ELF-1 (cell line): Measurements from ENCODE around the gene KCNK17.

ENCODE experiments used
- DNase-seq: peaks from one replicate; pipeline ENCODE4 v3.0.0-alpha.2; 2016; ENCODE audit warnings: low read depth, low spot score

Gene KCNK17

DNA sequence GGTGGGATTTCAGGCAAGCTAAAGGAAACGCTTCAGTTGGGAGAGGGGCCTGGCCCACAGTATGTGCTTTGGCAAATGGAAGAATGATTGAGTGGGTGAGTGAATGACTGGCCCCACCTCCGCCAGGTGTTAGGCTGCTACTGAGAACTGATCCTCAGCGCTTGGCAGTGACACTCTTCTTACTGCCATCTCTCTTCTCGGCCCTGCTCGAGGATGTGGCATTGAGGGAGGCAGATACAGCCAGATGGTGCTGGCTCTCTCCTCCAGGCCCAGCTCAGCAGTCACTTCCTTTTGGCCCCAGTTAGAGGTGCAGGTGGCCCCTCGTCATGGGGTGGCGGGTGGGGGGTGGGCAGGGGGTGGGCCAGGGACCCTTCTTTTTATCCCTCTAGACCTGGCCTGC, 46.0 kb downstream of the KCNK17 start:
- no peak for DNase-seq

DNA sequence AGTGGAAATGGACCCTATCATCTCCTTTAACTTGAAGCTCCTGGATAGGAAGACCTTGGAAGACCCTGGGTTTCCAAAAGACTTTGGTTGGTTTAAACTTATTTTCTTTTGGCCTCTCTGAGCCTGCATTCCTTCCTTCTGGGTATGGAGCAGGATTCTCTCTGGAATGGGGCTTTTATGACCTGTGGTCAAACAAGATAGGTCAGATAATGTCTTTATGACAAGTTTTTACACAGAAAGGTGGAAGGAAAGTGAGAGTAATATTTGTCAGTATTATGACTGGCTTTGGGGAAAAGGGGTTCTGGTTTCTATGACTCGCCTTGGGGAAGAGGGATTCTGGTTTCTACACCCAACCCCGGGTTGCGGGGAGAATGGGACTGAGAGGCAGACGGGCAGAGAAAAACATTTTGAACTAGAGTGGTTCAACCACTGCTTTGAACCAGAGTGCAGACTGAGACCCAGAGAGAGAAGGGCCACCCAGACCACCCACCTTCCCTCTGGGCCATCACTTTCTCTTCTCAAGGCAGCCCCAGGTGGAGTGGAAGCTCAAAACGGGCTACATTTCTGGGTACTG, 47.4 kb downstream of the KCNK17 start:
- no peak for DNase-seq

DNA sequence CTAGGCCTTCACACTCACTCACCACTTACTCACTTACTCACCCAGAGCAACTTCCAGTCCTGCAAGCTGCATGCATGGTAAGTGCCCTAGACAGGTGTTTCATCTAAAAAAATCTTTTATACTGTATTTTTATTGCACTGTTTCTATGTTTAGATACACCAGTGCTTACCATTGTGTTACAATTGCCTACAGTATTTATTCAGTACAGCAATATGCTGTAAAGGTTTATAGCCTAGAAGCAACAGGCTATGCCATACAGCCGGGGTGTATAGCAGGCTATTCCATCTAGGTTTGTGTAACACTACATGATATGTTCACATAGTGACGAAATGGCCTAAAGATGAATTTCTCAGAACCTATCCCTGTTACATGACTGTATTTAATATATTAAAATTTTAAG, 47.8 kb downstream of the KCNK17 start:
- DNase-seq = no peak

DNA sequence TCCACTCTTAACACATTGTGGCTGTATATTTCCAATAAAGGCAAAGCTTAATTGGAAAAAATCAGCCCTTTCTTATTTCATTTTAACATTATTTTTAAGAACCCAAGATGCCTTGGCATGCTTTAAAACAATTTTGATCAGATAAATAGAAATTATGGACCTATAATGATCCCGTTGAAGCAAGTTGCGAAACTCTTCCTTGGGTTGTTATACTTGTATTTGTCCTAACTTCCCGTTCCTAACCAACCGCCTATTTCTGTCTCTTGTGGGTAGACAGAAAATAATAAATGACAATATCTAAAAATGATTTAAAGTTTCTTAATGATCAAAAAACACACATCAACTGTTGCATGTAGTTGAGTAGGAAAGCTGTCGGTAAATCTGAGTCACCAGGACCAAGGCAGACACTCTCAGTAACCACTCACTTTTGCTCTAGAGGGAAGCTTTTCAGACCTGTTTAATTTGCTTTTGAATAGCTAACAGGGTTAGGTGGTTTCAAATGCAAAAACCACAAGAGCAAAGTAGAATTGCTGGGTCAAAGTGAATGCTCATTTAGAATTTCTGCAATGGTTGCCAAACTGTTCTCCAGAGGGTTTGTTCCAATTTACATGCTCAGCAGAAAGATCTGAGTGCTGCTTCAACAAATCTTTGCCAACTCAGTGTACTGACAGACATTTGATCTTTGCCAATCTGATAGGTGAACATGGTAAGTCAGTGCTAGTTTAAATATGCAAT, 50.7 kb downstream of the KCNK17 start:
- peak; percentile 60 for DNase-seq

DNA sequence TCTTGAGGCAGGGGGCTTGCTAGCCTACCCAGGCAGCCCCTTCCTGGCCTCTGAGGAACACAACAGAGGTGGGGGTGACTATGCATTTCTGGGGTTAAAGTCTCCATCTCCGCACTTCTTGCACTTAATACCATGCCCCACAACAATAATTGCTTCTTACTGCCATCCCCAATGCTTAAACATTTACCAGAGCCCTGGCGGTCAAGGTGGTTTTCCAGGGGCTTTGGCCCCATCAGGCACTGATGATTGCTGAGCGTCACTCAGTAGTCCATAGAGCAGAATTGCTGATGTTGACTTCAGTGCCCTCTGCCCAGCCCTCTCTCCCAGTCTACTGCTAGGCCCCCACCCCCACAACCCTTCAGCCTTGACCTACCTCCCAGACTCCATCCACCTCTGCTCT, 52.5 kb downstream of the KCNK17 start:
- DNase-seq = no peak

DNA sequence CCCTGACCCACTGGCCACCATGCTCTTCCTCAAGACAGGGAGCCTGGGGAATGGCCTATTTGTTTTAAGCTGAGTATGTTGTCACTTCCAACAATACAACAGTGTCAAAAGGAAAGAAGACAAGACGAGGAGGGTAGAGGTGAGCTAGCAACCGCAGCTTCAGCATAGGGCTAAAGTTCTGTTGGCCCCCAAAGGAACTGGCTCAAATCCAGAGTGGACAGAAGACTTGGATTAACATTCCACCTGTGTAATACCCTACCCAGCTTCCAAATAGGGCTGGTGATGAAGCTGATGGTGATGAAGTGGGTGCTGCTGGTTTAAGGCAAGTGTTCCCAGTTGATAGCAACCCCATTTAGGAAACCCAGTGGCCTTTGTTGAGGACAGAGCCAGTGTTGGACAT, 53.3 kb downstream of the KCNK17 start:
- DNase-seq = no peak

DNA sequence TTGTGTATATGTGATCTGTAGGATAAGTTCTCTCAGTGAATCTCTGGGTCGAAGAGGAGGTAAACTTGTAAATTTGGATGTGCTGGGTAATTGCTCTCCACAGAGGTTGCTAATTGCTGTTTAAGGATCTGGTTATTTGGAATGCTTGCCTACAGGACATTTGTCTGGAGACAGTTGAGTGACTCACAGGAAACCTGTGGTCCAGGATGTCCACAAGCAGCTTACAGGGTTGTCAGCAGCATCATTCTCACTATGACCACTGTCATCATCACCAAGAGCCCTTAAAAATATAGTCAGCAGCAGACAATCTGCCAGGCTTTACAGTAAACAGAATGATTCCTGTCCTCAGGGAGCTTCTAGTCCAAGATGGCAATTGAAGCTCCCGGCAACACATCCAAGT, 53.8 kb downstream of the KCNK17 start:
- no peak for DNase-seq

DNA sequence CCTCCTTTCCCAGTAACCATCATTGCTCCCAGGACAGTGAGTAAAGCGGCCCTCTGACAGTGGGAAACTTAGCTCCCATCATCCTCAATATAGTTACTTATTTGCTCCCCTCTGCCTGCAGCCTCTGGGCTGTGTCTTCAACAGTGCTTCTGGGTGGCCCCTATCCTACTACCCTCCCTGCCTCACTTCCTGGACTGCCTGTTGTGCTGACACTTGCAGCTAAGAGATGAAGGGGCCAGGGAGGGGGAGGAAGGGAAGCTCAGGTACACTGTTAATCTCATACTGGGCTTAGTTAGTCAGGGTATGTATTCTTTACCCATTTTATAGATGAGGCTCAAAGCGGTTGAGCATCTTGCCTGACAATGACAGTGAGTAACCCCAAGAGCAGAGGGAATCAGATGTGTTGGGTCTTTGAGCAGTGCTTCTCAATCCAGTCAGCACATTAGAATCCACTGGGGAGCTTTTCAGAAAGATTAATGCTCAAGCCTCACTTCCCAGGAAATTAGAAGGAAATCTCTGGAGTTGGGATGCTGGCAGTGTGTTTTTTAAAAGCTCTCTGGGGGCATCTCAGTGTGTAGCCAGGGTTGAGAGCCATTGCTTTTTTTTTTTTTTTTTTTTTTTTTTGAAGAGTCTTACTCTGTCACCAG, 57.8 kb downstream of the KCNK17 start:
- DNase-seq = no peak

DNA sequence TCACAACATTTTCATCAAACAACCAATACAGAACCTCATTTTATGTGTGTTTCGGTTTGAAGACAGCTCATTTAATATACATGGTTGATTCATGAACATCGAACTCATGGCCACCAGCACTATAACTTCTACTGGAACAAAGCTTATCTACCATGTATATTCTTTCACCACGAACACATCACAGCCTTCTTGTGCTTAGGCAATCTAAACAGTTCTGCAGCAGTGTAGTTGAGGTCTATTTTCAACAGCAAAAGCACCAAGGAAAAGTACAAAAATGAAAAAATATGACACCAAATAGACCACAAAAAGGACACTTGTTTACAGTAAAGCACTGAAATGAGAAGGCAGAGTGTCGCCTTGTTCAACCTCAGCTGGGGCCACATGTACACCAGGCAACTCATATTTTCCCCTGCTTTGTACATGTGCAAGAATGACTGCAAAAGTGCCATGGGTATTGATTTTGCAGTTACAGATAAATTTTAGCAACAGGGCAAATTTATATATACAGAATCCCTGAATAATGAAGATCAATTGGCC, 59.2 kb downstream of the KCNK17 start:
- no peak for DNase-seq

DNA sequence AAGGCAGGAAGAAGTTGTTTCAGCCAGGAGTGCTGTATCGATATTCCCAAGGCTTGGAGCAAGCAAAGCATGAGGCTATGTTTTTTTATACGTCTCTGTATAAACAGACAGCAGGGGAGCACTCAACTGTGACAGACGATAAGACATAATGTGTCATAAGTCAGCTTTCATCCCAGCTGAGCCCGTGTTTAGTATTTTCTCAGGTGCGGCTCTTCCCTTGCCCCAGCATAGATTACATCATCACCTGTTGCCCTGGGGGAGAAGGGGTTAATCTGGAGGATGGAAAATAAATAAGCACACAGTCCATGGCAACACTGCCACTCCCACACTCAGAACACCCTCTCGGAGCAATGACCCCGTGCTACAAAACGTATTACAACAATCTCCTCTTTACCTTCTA, 62.8 kb downstream of the KCNK17 start:
- no peak for DNase-seq

DNA sequence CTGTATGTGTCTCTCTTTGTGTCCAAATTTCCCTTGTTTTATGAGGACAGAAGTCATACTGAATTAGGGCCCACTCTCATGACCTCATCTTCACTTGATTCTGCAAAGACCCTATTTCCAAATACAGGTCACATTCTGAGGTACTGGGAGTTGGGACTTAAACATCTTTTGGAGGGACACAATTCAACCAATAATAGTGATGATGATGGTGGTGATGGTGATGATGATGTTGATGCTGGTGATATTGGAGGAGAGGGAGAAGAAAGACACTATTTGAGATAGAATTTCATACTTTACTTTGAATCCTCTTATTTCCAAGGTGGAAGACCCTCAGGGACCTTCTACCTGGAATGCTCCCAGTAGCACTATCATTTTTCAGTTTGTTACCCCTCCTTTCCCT, 63.7 kb downstream of the KCNK17 start:
- no peak for DNase-seq

DNA sequence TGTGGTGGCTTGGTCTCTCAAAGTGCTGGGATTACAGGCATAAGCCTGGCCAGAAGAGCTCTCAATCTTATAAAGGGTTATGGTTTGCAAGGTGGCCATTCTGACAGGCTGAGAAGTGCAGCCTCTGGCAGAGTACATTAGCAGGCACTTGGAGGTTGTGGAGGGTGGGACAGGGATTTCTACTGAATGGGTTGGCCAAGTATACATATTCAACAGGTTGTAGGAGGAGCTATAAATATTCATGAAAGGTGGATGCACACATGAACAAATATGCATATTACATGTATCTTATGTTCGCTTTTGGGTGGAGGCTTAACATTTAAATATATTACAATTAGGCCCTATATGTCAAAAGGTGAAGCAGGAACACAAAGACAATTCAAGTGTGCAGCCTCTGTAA, 64.9 kb downstream of the KCNK17 start:
- no peak for DNase-seq
